Heart left ventricle (tissue), 13 donors: ENCODE data around the gene MCOLN2.
"Not testable (repeated sequence)": the region's sequence is repeated elsewhere in the genome, so short reads cannot be mapped to it uniquely, and the experiment has no call there.

Source experiments
- CTCF ChIP-seq, 12 donors: fragments of 200-600 bp; sonication (generic) in 4 of 12; IDR thresholded peaks; one replicate each; pipeline versions ENCODE4 v1.5.0 to v1.8.0; 2018 to 2022; ENCODE audit warnings: antibody characterized with exemption in 12 of 12, mild to moderate bottlenecking in 5 of 12
- POLR2A ChIP-seq, 2 donors: fragments of 450-650 bp; IDR thresholded peaks; one replicate each; pipeline ENCODE4 v1.6.1; 2017; ENCODE audit warnings: antibody characterized with exemption in 2 of 2, mild to moderate bottlenecking in 2 of 2, moderate library complexity in 2 of 2
- donor health status: ischemic (EF 13 %, LVEDD 7.1; RV severe dilation, severe dysfunction).
- donor health status: DM: no; HTN: yes; CAD: no.
- donor health status: DM: no; HTN: no; CAD: no.
- donor health status: ischemic (EF 25% LVEDD 6.9; RV normal size, moderate dysfunction).
- donor health status: ischemic (EF 25% LVEDD 5.7; RV mildly dilated, moderate dysfunction).
- donor health status: ischemic (EF 35%, LVEDD 5.7; RV mildly dilated, moderate dysfunction).
- donor health status: nonischemic (EF 11% LVEDD 7.7; RV severe dilation, severe dysfunction).
- donor health status: DM: yes; HTN: yes; CAD: no.
- donor health status: PGD.
- donor health status: ischemic (EF 29% LVEDD 5.4; RV normal size, mild dysfunction).
- donor health status: nonischemic (EF 23%, LVEDD 6.1; RV moderate dilation, normal function).

- not testable (repeated sequence) for TF ChIP-seq CTCF, POLR2A (IDR thresholded peaks at IDR 0.05)
These were observed 10.4 kb downstream of the MCOLN2 start for GRCh38 chr1:84986561-84986960.
